ENCODE results near the gene FAM114A2.

FAM114A2 gene

DNA sequence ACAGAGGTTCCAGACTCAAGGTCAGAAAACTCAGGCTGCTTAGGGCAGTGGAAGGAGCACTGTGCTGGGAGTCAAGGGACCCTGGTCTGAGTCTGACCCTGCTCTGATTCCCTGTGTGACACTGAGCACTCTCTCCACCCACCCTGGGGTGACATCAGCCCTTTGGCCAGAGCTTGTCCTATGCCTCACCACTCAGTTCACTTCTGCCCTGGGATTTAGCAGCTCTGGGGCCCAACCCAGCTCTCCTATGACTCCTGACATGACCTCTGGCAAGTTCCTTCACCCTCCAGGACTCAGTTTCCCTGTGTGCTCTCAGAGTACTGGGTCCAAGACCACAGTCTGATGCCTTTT is 63.9 kb downstream of the FAM114A2 start:
- Histone ChIP-seq H3K4me2 (ENCODE audit: insufficient read depth, low read length) (peak overlapping the region; percentile 16; the same call in 1 of the 2 replicates), H3K9ac (ENCODE audit: low read depth, low read length) (no peak overlapping the region), H4K20me1 (ENCODE audit: insufficient read depth, low read length) (peaks cover 6% of the 10 kb centered on the region), H2AFZ (ENCODE audit: low read depth, low read length) (no peak overlapping the region), H3K27ac (ENCODE audit: low read length) (no peak overlapping the region), H3K4me1 (ENCODE audit: insufficient read depth, low read length) (no peaks in the 10 kb centered on the region; the same call in 1 of the 2 replicates), H3K4me3 (ENCODE audit: low read depth in 1 of 2, low read length in 2 of 2) (no peak overlapping the region), H3K27me3 (ENCODE audit: insufficient read depth, low read length, poor library complexity) (peaks cover 11% of the 10 kb centered on the region), H3K36me3 (ENCODE audit: insufficient read depth, low read length) (no peaks in the 10 kb centered on the region), H3K79me2 (ENCODE audit: insufficient read depth, low read length) (no peaks in the 10 kb centered on the region), H3K9me3 (ENCODE audit: insufficient read depth, low read length, severe bottlenecking) (no peaks in the 10 kb centered on the region)
- TF ChIP-seq, protein P1, sequence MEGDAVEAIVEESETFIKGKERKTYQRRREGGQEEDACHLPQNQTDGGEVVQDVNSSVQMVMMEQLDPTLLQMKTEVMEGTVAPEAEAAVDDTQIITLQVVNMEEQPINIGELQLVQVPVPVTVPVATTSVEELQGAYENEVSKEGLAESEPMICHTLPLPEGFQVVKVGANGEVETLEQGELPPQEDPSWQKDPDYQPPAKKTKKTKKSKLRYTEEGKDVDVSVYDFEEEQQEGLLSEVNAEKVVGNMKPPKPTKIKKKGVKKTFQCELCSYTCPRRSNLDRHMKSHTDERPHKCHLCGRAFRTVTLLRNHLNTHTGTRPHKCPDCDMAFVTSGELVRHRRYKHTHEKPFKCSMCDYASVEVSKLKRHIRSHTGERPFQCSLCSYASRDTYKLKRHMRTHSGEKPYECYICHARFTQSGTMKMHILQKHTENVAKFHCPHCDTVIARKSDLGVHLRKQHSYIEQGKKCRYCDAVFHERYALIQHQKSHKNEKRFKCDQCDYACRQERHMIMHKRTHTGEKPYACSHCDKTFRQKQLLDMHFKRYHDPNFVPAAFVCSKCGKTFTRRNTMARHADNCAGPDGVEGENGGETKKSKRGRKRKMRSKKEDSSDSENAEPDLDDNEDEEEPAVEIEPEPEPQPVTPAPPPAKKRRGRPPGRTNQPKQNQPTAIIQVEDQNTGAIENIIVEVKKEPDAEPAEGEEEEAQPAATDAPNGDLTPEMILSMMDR (IDR thresholded peaks at IDR 0.05; ENCODE audit: borderline replicate concordance, extremely low read depth, low read length, poor library complexity, severe bottlenecking): no peak
- no peak for TF ChIP-seq EZH2 (IDR thresholded peaks at IDR 0.05; ENCODE audit: borderline replicate concordance, low read depth, low read length, severe bottlenecking)
- no peak for DNase-seq
- ATAC-seq (ENCODE audit: insufficient read depth, low read depth): 0 out of 3 replicates have a peak, but pooled peaks have one; percentile 12

DNA sequence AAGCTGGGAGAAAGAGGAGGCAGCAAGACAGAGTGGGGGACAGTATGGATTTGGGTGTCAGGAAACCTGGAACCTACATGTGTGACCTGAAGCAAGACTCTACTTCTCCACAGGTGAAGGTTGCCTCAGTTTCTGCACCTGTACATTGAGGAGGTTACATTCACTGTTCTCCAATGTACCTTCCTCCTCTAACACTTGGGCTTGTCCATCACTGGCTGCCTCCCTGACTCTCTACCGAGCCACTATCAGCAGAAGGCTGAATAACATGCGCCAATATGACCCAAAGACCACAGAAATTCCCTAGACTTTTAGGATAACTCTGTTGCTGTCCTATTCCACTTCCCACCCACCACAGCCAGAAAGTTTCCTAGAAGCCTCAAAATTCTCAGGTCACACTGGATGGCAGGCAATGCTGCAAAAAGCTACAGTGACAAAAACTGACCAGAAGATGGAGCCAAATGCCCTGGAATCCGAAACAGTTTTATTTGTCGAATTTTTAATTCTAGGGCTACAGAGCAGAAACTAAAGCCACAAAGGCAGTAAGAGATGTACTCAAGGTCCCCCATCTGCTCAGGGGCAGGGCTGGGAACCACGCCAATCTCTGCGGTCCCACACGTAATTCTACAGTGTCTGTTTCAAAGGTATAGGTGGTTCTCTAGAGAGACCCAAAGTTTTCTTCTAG is 64.4 kb downstream of the FAM114A2 start:
- DNase-seq (peak; percentile 39), ATAC-seq (ENCODE audit: insufficient read depth, low read depth) (peak; percentile 74)
- TF ChIP-seq, protein P1 (IDR thresholded peaks at IDR 0.05; ENCODE audit: borderline replicate concordance, extremely low read depth, low read length, poor library complexity, severe bottlenecking): peak; percentile 83
- TF ChIP-seq EZH2 (IDR thresholded peaks at IDR 0.05; ENCODE audit: borderline replicate concordance, low read depth, low read length, severe bottlenecking): no peak
- H3K4me2 ChIP-seq (ENCODE audit: insufficient read depth, low read length): peak overlapping the region; percentile 16; the same call in 1 of the 2 replicates
- H3K79me2 ChIP-seq (ENCODE audit: insufficient read depth, low read length): no peaks in the 10 kb centered on the region
- H3K27ac ChIP-seq (ENCODE audit: low read length): no peak overlapping the region
- H3K9ac ChIP-seq (ENCODE audit: low read depth, low read length): no peak overlapping the region
- peaks cover 6% of the 10 kb centered on the region for H4K20me1 ChIP-seq (ENCODE audit: insufficient read depth, low read length)
- H3K27me3 ChIP-seq (ENCODE audit: insufficient read depth, low read length, poor library complexity): peaks cover 8% of the 10 kb centered on the region
- no peaks in the 10 kb centered on the region for H3K9me3 ChIP-seq (ENCODE audit: insufficient read depth, low read length, severe bottlenecking)
- no peak overlapping the region for H2AFZ ChIP-seq (ENCODE audit: low read depth, low read length)
- no peaks in the 10 kb centered on the region; the same call in 1 of the 2 replicates for H3K4me1 ChIP-seq (ENCODE audit: insufficient read depth, low read length)
- H3K36me3 ChIP-seq (ENCODE audit: insufficient read depth, low read length): no peaks in the 10 kb centered on the region
- no peak overlapping the region for H3K4me3 ChIP-seq (ENCODE audit: low read depth in 1 of 2, low read length in 2 of 2)

DNA sequence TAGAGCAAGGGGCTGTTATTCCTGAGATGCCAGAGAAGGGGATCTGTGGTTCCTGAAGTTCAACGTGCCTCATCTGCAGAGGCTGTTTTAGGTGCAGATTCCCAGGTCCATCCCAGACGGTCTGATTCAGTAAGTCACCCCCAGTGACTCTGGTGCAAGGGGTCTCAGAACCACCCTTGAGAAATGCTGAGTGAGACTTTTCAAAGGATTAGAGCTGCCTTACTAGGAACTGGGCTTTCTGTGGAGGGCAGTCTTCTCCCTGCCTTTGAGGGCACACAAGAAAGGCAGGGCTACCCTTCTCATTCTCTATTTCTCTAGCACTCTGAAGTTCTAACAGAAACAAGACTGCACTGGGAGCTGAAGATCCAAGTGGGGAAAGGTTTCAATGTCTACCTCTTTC is 66.5 kb downstream of the FAM114A2 start:
- no peaks in the 10 kb centered on the region for H3K36me3 ChIP-seq (ENCODE audit: insufficient read depth, low read length)
- H2AFZ ChIP-seq (ENCODE audit: low read depth, low read length): no peak overlapping the region
- H3K4me1 ChIP-seq (ENCODE audit: insufficient read depth, low read length): no peaks in the 10 kb centered on the region; the same call in 1 of the 2 replicates
- H3K27me3 ChIP-seq (ENCODE audit: insufficient read depth, low read length, poor library complexity): no peaks in the 10 kb centered on the region
- H3K79me2 ChIP-seq (ENCODE audit: insufficient read depth, low read length): no peaks in the 10 kb centered on the region
- no peak overlapping the region for H3K9ac ChIP-seq (ENCODE audit: low read depth, low read length)
- DNase-seq (no peak), ATAC-seq (ENCODE audit: insufficient read depth, low read depth) (0 out of 3 replicates have a peak, but pooled peaks have one; percentile 39)
- H3K9me3 ChIP-seq (ENCODE audit: insufficient read depth, low read length, severe bottlenecking): no peaks in the 10 kb centered on the region
- TF ChIP-seq, protein P1 (IDR thresholded peaks at IDR 0.05; ENCODE audit: borderline replicate concordance, extremely low read depth, low read length, poor library complexity, severe bottlenecking): no peak
- no peak for TF ChIP-seq EZH2 (IDR thresholded peaks at IDR 0.05; ENCODE audit: borderline replicate concordance, low read depth, low read length, severe bottlenecking)
- H3K27ac ChIP-seq (ENCODE audit: low read length): no peak overlapping the region
- H3K4me3 ChIP-seq (ENCODE audit: low read depth in 1 of 2, low read length in 2 of 2): no peak overlapping the region
- peaks cover 6% of the 10 kb centered on the region for H4K20me1 ChIP-seq (ENCODE audit: insufficient read depth, low read length)
- no peak overlapping the region for H3K4me2 ChIP-seq (ENCODE audit: insufficient read depth, low read length)
